DMS53 treated with DMSO at 0.1 percent for 48 hours (cell line): Measurements from ENCODE around the gene JARID2.

Experiments
- DNase-seq: peaks from one replicate; lab custom pipeline; 2025; ENCODE audit not compliant: unreplicated experiment; lab: John Stamatoyannopoulos, UW

Gene JARID2

DNA sequence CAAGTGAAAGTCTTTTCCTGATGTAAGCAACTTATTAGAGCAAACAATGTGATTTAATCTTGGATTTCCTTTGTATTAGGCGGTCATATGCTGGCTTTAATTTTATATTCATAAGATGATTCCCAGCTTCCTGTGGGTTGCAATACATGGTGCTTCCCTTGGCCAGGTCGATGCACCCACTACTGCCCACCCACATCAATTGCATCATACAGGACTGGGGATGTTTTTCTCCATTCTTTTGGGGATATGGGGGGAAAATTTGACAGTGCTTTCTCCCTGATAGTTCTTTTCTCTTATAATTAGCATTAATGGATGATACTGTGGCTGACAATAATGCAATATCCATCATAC, 187.6 kb downstream of the JARID2 start:
- no peak for DNase-seq

- peak; percentile 69 for DNase-seq
Observed at GRCh38 chr6:15434263-15434662, 188.4 kb downstream of the JARID2 start.

DNA sequence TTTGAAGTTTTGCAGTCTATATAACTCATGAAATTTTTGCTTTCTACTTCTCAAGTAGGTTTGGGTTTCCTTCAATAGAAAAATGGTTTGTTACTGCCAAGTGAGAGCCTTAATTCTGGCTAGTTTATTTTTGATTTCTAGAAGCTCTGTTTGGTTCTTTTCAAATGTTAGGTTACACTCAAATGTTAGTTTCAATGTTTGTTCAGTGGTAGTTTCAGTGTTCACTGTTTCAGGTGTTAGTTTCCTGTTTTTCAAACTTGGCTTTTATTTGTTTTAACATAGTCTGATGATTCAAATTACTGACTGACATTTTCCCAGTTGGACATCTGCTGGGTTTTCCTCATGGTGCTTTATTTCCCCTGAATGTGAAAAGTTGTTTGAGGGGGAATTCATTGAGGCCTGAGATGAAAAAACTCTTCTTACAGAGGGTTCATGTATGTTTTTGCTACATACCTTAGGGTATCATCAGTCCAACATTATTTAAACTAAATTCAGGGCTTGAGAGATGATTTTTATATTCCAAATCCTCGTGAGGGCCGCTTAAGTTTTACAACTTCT, 189.0 kb downstream of the JARID2 start:
- DNase-seq, result no peak

- DNase-seq, result no peak
Observed at GRCh38 chr6:15435468-15435867, 189.6 kb downstream of the JARID2 start.

- DNase-seq, result no peak
Observed at GRCh38 chr6:15436451-15436850, 190.6 kb downstream of the JARID2 start.

- DNase-seq, result no peak
Observed at GRCh38 chr6:15437090-15437635, 191.3 kb downstream of the JARID2 start.

DNA sequence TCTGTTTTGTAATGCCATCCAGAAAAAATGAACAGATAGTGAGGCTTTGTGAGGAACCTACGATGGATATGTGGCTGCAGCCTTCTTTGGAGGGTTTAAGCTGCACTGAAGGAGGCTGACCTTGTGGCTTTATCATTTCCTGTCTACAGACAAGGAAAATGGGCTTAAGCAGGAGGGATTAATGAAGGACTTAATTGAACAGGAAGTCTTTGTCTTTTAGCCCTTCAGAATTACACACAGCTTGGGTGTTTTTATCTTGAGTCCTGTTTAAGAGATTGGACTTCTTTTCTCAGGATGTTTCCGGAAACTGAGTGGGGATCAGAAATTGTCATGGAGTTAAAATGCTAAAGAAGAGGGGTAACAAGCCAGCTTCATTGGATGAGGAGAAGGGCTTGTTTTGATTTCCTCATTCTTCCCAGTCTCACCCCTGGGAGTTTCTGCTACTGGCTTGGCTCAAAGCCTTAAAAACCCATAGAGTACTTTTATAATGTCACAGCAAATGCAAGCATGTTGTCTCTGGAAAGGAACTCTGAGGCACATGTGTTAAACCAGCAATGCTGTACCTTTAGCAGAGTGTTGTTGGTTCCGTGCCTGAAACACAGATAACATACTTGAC, 193.6 kb downstream of the JARID2 start:
- no peak for DNase-seq

DNA sequence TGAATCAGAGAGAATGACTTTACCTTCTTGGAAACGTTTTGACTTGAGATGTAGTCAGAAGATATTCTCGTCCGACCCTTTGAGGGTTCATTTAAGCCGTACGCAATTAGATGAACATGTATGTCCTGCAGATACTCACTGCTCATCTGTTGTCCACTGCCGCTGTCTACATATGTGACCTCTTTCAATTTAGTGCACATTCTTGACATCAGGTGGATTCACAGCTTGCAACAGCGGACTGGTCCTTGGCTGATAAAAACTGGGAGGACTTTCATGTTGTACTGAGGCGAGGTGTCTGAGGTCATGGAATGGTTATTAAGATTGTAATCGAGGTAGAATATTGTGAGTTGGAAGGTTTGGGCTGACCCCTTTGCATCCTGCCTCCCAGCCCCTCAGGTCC, 194.2 kb downstream of the JARID2 start:
- no peak for DNase-seq

DNA sequence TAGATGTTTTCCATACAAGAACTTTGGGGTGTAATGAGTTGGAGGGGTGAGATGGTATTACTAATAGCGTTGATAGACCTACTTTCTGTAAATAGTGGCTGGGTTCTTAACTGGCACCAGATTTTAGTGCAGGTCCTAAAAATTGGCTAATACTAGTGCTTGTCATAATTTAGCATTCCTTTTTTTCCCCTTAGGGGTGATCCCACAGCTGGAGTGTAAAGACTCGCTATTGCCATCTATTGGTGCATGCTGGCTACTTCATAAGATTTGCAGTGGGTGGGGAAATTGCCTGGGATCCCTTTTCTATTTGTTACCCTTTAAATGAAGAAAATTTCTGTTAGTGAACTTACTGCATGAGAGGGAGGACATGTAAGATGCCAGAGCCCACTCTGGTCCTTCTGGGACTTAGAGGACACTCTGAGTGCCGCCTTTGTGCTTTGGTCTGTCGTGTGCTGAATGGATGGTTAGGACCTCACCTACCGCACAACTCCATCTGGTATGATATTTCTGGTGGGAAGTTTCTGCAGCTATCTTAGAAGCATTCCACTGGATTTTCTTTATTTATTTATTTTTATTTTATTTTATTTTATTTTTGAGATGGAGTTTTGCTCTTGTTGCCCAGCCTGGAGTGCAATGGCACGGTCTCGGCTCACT, 195.5 kb downstream of the JARID2 start:
- peak; percentile 37 for DNase-seq

- no peak for DNase-seq
Observed at GRCh38 chr6:15441981-15442380, 196.1 kb downstream of the JARID2 start.

DNA sequence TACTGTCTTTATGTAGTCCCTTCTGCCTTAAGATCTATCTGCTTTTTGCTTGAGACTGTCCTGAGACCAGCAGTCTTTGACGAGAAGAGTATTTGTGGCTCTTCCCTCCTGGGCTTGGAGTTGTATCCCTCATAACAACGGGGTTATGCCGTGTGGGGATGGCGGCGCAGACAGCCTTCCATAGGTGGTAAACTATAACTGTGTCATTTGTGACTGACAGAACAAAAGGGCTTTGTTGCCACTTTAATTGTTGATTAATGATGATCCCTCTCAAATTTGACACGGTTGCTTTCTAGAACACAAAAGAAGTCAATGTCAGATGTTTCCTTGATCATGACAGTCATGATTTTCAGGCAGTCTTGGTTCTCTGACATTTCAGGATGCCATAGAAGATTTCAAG, 196.6 kb downstream of the JARID2 start:
- DNase-seq, result no peak

DNA sequence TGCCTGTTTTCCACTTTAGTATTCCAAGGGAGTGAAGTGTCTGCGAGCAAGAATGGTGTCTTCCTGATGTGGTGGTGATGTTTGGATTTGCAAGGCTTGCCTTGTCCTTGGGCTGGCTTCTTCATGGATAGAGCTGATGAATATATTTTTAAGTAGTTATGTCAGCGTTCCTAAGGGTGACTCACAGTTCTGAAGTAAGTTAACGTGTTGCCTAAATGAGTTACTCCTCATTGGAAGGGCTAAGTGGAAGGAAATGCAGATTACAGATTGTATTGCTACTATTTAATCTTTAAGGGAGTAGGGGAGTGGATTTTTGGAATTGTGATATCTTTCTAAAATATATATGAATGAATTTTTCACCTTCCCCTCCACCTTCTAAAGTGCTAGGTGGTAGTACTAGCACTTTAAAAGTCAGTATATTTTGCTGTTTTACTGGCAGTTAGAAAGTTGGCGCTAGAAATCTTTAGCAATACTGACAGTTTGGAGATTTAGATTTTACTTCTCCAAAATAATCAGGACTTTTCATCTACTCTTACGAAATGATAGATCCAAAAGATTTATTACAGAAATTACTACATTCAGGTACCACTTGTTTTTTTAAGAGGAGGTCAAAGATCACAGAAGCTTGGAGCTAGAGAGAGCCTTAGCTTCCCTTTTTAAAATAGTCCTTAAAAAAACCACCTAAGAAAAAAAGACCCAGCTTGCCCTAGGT, 197.4 kb downstream of the JARID2 start:
- no peak for DNase-seq

- DNase-seq, result no peak
Observed at GRCh38 chr6:15444081-15444731, 198.3 kb downstream of the JARID2 start.

GRCh38 chr6:15444881-15445280, 199.0 kb downstream of the JARID2 start:
- DNase-seq, result no peak

GRCh38 chr6:15447546-15448267, 201.8 kb downstream of the JARID2 start:
- no peak for DNase-seq

DNA sequence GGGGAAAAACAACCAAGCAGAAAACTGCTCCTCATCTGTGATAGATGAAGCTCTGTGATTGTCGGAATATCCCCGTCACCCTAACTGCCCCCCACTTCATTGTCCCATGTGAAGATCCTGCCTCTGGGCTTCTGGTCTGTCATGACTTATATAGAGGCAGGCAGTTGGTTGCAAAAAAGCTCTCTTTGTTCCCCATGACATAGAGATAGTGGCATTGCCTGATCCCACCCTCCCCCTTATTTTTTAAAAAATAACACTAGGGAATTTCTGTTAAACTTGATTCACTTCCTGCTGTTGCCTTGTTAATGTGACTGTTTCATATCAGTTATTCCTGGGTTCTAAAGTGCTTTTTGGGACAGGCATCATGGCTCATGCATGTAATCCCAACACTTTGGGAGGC, 203.1 kb downstream of the JARID2 start:
- no peak for DNase-seq

- no peak for DNase-seq
Observed at GRCh38 chr6:15451738-15452137, 205.9 kb downstream of the JARID2 start.

GRCh38 chr6:15452182-15452941, 206.5 kb downstream of the JARID2 start:
- DNase-seq, result no peak

- DNase-seq, result no peak
Observed at GRCh38 chr6:15453186-15453585, 207.3 kb downstream of the JARID2 start.

DNA sequence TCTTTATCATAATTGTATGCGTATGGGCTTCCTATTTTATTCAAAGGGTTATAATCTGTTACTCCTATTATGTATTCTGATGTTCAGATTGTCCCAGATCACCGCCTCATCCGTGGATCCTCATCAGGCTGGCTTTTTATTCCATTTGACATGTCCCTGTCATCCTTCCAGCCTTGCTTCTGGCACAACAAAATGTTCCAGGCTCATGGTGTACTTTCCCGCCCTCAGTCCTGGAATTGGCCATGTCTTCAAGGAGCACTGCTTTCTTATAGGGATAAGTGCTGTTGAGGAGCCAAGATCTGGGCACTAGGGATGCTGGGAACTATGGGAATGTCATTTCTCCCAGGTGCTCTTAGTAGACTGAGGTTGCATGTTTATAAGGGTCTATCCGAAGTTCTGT, 207.8 kb downstream of the JARID2 start:
- no peak for DNase-seq
